HepG2 (cell line): ENCODE data around the gene ZFP69. TPM values are rescaled to one million over a fixed set of nuclear protein-coding genes. Genes with fewer than 3 reads are reported as not detected.

ENCODE experiments used
- ATF3 ChIP-seq: sonication (generic); formaldehyde crosslinking; IDR thresholded peaks from 2 replicates; pipeline ENCODE4 v1.4.0; 2020; ENCODE audit warnings: missing genetic modification reagents
- CBX5 ChIP-seq: sonication (generic); formaldehyde crosslinking; IDR thresholded peaks from 2 replicates; pipeline ENCODE4 v1.4.0; 2020; ENCODE audit warnings: missing genetic modification reagents, borderline replicate concordance
- EP300 ChIP-seq, 3 experiments: sonication (generic) in 1 of 3; formaldehyde crosslinking in 1 of 3; IDR thresholded peaks; 2 replicates each; pipeline versions ENCODE4 v1.5.1 to v1.6.1; 2011 to 2020; ENCODE audit warnings: low read depth in 2 of 3, low read length in 2 of 3, borderline replicate concordance in 1 of 3, improper control_type of control experiment in 1 of 3, mild to moderate bottlenecking in 1 of 3, missing genetic modification reagents in 1 of 3, moderate library complexity in 1 of 3
- GATA4 ChIP-seq: sonication (generic); IDR thresholded peaks from 2 replicates; pipeline ENCODE4 v1.6.1; 2016; ENCODE audit warnings: antibody characterized with exemption, low read depth, borderline replicate concordance
- IKZF5 ChIP-seq: IDR thresholded peaks from 2 replicates; pipeline ENCODE4 v1.6.1; 2018; ENCODE audit warnings: missing genetic modification reagents, mild to moderate bottlenecking, missing compliant biosample characterization
- KLF13 ChIP-seq: sonication (generic); formaldehyde crosslinking; IDR thresholded peaks from 2 replicates; pipeline ENCODE4 v1.4.0; 2020; ENCODE audit warnings: mild to moderate bottlenecking, missing genetic modification reagents
- MATR3 ChIP-seq: sonication (generic); formaldehyde crosslinking; IDR thresholded peaks from 2 replicates; pipeline ENCODE4 v1.4.0; 2020; ENCODE audit warnings: missing genetic modification reagents
- MEIS2 ChIP-seq: sonication (generic); formaldehyde crosslinking; IDR thresholded peaks from 2 replicates; pipeline ENCODE4 v1.9.0; 2021; ENCODE audit warnings: mild to moderate bottlenecking, missing genetic modification reagents
- MZF1 ChIP-seq: sonication (generic); formaldehyde crosslinking; IDR thresholded peaks from 2 replicates; pipeline ENCODE4 v1.8.1; 2023; ENCODE audit warnings: mild to moderate bottlenecking, missing genetic modification reagents, borderline replicate concordance
- NAIF1 ChIP-seq: sonication (generic); formaldehyde crosslinking; IDR thresholded peaks from 2 replicates; pipeline ENCODE4 v1.5.0; 2020; ENCODE audit warnings: mild to moderate bottlenecking, missing genetic modification reagents, borderline replicate concordance
- NBN ChIP-seq: fragments of 450-650 bp; conservative IDR thresholded peaks from 2 replicates; pipeline ENCODE4 v1.6.1; 2017
- NR2C2 ChIP-seq: sonication (generic); formaldehyde crosslinking; IDR thresholded peaks from 2 replicates; pipeline ENCODE4 v1.4.0; 2020; ENCODE audit warnings: missing genetic modification reagents, mild to moderate bottlenecking, moderate library complexity, borderline replicate concordance
- RBAK ChIP-seq: sonication (generic); formaldehyde crosslinking; IDR thresholded peaks from 2 replicates; pipeline ENCODE4 v1.5.1; 2020; ENCODE audit warnings: mild to moderate bottlenecking, missing genetic modification reagents
- SMAD3 ChIP-seq: sonication (generic); formaldehyde crosslinking; IDR thresholded peaks from 2 replicates; pipeline ENCODE4 v1.4.0; 2020; ENCODE audit warnings: missing genetic modification reagents
- SOX13 ChIP-seq, 3 experiments: fragments of 450-650 bp in 1 of 3; sonication (generic) in 1 of 3; formaldehyde crosslinking in 1 of 3; IDR thresholded peaks in 2 of 3; conservative IDR thresholded peaks in 1 of 3; 2 replicates each; pipeline versions ENCODE4 v1.5.0 to v1.6.1; 2016 to 2020; ENCODE audit warnings: antibody characterized with exemption in 1 of 3, mild to moderate bottlenecking in 1 of 3, missing compliant biosample characterization in 1 of 3, missing genetic modification reagents in 1 of 3, moderate library complexity in 1 of 3
- ZFYVE20 ChIP-seq: sonication (generic); formaldehyde crosslinking; IDR thresholded peaks from 2 replicates; pipeline ENCODE4 v1.8.0; 2023; ENCODE audit warnings: low read depth, mild to moderate bottlenecking, moderate library complexity, missing genetic modification reagents, borderline replicate concordance
- ZNF136 ChIP-seq: sonication (generic); formaldehyde crosslinking; IDR thresholded peaks from 2 replicates; pipeline ENCODE4 v1.8.1; 2022; ENCODE audit warnings: low read depth, mild to moderate bottlenecking, moderate library complexity, missing genetic modification reagents
- ZNF3 ChIP-seq: IDR thresholded peaks from 2 replicates; pipeline ENCODE4 v1.7.0; 2017; ENCODE audit warnings: inconsistent platforms
- ZNF317 ChIP-seq: sonication (generic); formaldehyde crosslinking; IDR thresholded peaks from 2 replicates; pipeline ENCODE4 v1.5.0; 2020; ENCODE audit warnings: mild to moderate bottlenecking, missing genetic modification reagents
- ZNF446 ChIP-seq: sonication (generic); formaldehyde crosslinking; IDR thresholded peaks from 2 replicates; pipeline ENCODE4 v1.5.0; 2020; ENCODE audit warnings: mild to moderate bottlenecking, missing genetic modification reagents
- ZNF496 ChIP-seq: sonication (generic); formaldehyde crosslinking; IDR thresholded peaks from 2 replicates; pipeline ENCODE4 v1.8.1; 2023; ENCODE audit warnings: mild to moderate bottlenecking, moderate library complexity, missing genetic modification reagents; ENCODE audit not compliant: insufficient replicate concordance
- ZNF549 ChIP-seq: sonication (generic); formaldehyde crosslinking; IDR thresholded peaks from 2 replicates; pipeline ENCODE4 v1.5.0; 2020; ENCODE audit warnings: missing genetic modification reagents
- ZNF570 ChIP-seq: sonication (generic); formaldehyde crosslinking; IDR thresholded peaks from 2 replicates; pipeline ENCODE4 v1.4.0; 2020; ENCODE audit warnings: mild to moderate bottlenecking, missing genetic modification reagents, borderline replicate concordance
- ZNF639 ChIP-seq: conservative IDR thresholded peaks from 2 replicates; pipeline ENCODE4 v1.6.1; 2018; ENCODE audit warnings: missing genetic modification reagents
- ZNF674 ChIP-seq: sonication (generic); formaldehyde crosslinking; IDR thresholded peaks from 2 replicates; pipeline ENCODE4 v1.5.0; 2020; ENCODE audit warnings: low read depth, mild to moderate bottlenecking, missing genetic modification reagents
- ZNF773 ChIP-seq: sonication (generic); formaldehyde crosslinking; IDR thresholded peaks from 2 replicates; pipeline ENCODE4 v1.4.0; 2020; ENCODE audit warnings: missing genetic modification reagents, borderline replicate concordance
- ZNF780A ChIP-seq: sonication (generic); formaldehyde crosslinking; IDR thresholded peaks from 2 replicates; pipeline ENCODE4 v1.8.0; 2022; ENCODE audit warnings: mild to moderate bottlenecking, missing genetic modification reagents, moderate library complexity
- ZSCAN30 ChIP-seq: sonication (generic); formaldehyde crosslinking; IDR thresholded peaks from 2 replicates; pipeline ENCODE4 v1.5.0; 2020; ENCODE audit warnings: mild to moderate bottlenecking, missing genetic modification reagents
- polyA plus RNA-seq, 8 experiments: library from polyadenylated mRNA; depleted of rRNA in 3 of 8; stranded (reverse) in 7 of 8; unstranded in 1 of 8; fragments of >200 nt; fragmentation: Illumina TruSeq in 4 of 8; extraction: Trizol in 4 of 8; gene quantifications; 2 replicates each; pipeline versions ENCODE4 v1.2.1 to v1.2.3, GENCODE V29; 2011 to 2016; ENCODE audit warnings: low read depth in 4 of 8, missing spikeins in 1 of 8, mixed read lengths in 1 of 8; ENCODE audit not compliant: insufficient read depth in 1 of 8
- total RNA-seq, 5 experiments: library from RNA; depleted of rRNA; stranded (reverse); fragments of >200 nt; fragmentation: Illumina TruSeq; extraction: Trizol; gene quantifications; 2 replicates each; pipeline ENCODE4 v1.2.3, GENCODE V29; 2016; ENCODE audit warnings: low read depth in 1 of 5

ZFP69 gene
- total and polyA plus RNA-seq, 2 of the 13 experiments (the other 11 are each of a cell fraction or from before 2014, with no cell fraction given): 2.6 to 5.6 TPM

GRCh38 chr1:40449684-40450494, 27.2 kb upstream of the ZFP69 start, which contains the start of gene ZFP69B (continued):
- TF ChIP-seq ZNF639 (CRISPR knock-in tag) (no peak), ZNF773 (CRISPR knock-in tag) (0 out of 2 replicates have a peak, but pooled peaks have one; percentile 43), NR2C2 (peak; percentile 53; the same call in 1 of the 2 replicates), NAIF1 (CRISPR knock-in tag) (no peak), IKZF5 (CRISPR knock-in tag) (no peak), GATA4 (no peak), CBX5 (no peak), NBN (no peak), SMAD3 (CRISPR knock-in tag) (no peak; the same call in none of the 2 replicates), MZF1 (CRISPR knock-in tag) (no peak), KLF13 (no peak), ZNF780A (CRISPR knock-in tag) (no peak), MEIS2 (peak; percentile 59; the same call in 1 of the 2 replicates), ZNF317 (CRISPR knock-in tag) (peak; percentile 16), ZNF136 (CRISPR knock-in tag) (no peak), ZNF549 (CRISPR knock-in tag) (no peak), EP300 (IDR thresholded peaks at IDR 0.05; ENCODE audit: low read depth in 2 of 2, low read length in 2 of 2) (no peak), EP300 (CRISPR knock-in tag; IDR thresholded peaks at IDR 0.05; ENCODE audit: borderline replicate concordance) (no peak), ZNF446 (no peak), ZFYVE20 (CRISPR knock-in tag) (no peak), ZNF674 (CRISPR knock-in tag) (no peak), SOX13 (IDR thresholded peaks at IDR 0.05) (no peak), SOX13 (CRISPR knock-in tag; conservative IDR thresholded peaks at IDR 0.05 in 1 of 2, IDR thresholded peaks at IDR 0.05 in 1 of 2) (no peak), ATF3 (no peak; the same call in 1 of the 2 replicates), ZNF570 (CRISPR knock-in tag) (no peak), ZNF3 (CRISPR knock-in tag) (no peak), MATR3 (no peak), ZSCAN30 (CRISPR knock-in tag) (no peak), RBAK (CRISPR knock-in tag) (no peak), ZNF496 (CRISPR knock-in tag) (no peak)
